GM19467 (cell line): ENCODE results near the gene ATF7IP2.
"Not testable (repeated sequence)": the region's sequence is repeated elsewhere in the genome, so short reads cannot be mapped to it uniquely, and the experiment has no call there.

Experiments
- ATAC-seq: cut with Tn5 transposase; IDR thresholded peaks from one replicate; pipeline ENCODE4 v1.9.1; 2021; ENCODE audit warnings: mild to moderate bottlenecking, moderate library complexity; ENCODE audit not compliant: unreplicated experiment

ATF7IP2 gene

DNA sequence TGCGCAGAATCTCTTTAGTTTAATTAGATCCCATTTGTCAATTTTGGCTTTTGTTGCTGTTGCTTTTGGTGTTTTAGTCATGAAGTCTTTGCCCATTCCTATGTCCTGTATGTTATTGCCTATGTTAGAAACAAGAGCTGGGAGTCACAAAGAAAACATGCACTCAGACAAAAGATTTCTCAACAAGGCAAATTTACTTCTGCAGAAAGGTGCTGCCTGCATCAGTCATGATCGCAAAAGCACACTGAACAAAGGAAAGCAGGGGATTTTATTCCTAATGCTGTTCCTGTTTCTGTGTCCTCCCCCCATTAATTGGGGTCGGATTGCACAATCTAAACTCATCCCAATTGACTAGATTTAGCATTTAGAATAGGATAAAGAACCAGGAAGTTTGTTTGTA is 55.9 kb downstream of the ATF7IP2 start:
- no peak for ATAC-seq

DNA sequence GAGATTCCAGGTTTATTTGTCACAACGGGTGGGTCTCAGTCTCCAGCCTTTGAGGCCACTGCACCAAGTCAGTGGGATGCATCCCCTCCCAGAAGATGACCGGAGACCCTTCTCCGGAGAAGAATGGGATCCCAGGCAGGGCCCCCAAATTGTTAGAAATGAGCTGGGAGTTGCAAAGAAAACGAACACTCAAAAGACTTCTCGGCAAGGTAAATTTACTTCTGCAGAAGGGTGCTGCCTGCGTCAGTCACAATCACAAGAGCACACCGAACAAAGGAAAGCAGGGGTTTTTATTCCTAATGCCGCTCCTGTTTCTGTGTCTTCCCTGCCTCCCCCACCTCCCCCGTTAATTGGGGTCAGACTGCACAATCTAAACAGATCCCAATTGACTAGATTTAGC is 61.4 kb downstream of the ATF7IP2 start:
- no peak for ATAC-seq

DNA sequence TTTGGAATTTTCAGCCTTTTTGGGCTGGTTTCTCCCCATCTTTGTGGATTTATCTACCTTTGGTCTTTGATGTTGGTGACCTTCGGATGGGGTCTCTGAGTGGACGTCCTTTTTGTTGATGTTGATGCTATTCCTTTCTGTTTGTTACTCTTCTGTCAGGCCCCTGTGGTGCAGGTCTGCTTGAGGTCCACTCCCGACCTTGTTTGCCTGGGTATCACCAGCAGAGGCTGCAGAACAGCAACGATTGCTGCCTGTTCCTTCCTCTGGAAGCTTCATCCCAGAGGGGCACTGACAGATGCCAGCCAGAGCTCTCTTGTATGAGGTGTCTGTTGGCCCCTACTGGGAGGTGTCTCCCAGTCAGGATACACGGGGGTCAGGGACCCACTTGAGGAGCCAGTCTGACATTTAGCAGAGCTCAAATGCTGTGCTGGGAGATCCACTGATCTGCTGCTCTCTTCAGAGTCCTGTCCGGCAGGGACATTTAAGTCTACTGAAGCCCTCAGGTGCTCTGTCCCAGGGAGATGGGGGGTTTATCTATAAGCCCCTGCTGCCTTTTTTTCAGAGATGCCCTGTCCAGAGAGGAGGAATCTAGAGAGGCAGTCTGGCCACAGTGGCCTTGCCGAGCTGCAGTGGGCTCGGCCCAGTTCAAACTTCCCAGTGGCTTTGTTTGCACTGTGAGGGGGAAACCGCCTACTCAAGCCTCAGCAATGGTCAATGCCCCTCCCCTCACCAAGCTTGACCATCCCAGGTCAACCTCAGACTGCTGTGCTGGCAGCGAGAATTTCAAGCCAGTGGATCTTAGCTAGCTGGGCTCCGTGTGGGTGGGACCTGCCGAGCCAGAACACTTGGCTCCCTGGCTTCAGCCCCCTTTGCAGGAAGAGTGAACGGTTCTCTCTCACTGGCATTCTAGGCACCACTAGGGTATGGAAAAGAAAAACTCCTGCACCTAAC is 66.6 kb downstream of the ATF7IP2 start:
- not testable (repeated sequence) for ATAC-seq

GRCh38 chr16:10453159-10453510 is 67.3 kb downstream of the ATF7IP2 start:
- no peak for ATAC-seq

- no peak for ATAC-seq
These were observed 80.0 kb downstream of the ATF7IP2 start for GRCh38 chr16:10465821-10466220.

GRCh38 chr16:10466313-10466712 is 80.5 kb downstream of the ATF7IP2 start:
- ATAC-seq = no peak

DNA sequence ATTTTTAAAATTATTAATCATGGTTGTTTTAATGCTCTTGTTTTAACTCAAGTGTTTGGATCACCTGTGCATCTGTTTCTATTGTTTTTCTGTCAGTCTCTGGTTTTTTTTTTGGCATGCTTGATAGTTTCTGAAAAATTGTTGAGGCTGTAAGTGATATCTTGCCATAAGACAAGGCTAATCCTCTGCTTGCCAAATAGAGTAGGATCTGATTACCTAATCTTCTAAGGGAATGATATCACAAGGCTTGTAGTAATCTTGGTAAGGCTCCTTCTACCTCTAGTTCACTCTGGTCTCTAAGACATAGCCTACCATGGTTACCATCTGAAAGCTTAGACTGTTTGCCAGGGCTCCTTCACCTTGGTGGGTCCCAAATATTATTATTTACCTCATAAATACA is 81.0 kb downstream of the ATF7IP2 start:
- ATAC-seq = no peak

DNA sequence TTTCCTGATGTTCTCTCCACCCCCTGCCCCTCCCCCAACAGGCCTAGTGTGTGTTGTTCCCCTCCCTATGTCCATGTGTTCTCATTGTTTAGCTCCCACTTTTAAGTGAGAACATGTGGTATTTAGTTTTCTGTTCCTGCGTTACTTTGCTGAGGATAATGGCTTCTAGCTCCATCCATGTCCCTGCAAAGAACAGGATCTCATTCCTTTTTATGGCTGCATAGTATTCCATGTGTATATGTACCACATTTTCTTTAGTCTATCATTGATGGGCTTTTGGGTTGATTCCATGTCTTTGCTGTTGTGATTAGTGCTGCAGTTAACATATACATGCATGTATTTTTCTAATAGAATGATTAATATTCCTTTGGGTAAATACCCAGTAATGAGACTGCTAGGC is 90.8 kb downstream of the ATF7IP2 start:
- ATAC-seq = not testable (repeated sequence)

- ATAC-seq = no peak
These were observed 94.3 kb downstream of the ATF7IP2 start for GRCh38 chr16:10480151-10480550.

GRCh38 chr16:10485159-10485558 is 99.3 kb downstream of the ATF7IP2 start:
- no peak for ATAC-seq

DNA sequence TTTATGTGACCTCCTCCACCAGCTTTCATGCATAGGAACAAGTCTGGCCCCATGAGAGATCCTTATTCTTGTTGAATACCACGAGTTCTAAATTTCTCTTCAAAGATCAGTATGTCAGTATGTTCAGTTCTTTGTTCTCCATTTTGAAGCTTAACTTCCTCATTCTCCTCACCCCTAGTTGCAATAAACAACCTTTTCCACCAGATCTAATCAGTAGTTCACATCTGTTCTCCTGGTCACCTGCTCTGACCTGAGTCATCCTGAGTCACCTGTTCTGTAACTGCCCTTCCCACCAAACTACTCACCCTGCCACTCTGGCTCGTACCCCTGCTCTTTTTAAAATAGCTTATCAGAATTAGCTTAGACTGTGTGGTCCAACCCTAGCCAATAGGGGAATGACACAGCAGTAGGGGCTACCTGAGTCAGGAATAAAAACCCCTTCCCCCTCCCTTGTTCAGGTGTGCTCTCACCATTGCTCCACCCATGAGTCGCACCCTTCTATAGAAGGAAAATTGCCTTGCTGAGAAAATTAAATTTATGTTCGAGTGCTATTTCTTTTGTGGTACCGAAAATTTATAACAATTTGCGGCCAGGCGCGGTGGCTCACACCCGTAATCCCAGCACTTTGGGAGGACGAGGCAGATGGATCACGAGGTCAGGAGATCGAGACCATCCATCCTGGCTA is 100.0 kb downstream of the ATF7IP2 start:
- no peak for ATAC-seq

- ATAC-seq = no peak
These were observed 104.3 kb downstream of the ATF7IP2 start for GRCh38 chr16:10490141-10490540.

GRCh38 chr16:10493276-10493675 is 107.4 kb downstream of the ATF7IP2 start:
- ATAC-seq = no peak

DNA sequence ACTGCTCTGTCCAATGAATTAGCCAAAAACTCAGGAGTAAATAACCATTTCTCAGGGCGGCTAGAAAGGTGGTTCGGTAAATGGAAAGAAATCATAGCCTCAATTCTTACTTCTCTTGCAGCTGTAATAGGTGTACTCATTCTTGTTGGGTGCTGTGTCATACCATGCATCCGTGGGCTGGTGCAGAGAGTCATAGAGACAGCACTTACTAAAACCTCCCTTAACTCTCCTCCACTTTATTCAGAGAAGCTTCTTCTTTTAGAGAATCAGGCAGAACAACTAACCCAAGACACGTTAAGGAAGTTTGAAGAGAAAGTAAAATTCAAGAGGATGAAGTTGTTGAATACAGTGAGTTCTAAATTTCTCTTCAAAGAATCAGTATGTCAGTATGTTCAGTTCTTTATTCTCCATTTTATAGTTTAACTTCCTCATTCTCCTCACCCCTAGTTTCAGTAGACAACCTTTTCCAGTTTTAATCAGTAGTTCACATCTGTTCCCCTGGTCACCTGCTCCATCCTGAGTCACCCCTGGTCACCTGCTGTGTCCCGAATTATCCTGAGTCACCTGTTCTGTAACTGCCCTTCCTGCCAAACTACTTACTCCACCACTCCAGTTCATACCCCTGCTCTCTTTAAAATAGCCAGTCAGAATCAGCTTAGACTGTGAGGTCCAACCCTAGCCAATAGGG is 108.6 kb downstream of the ATF7IP2 start:
- no peak for ATAC-seq

GRCh38 chr16:10495031-10495345 is 109.1 kb downstream of the ATF7IP2 start:
- no peak for ATAC-seq

DNA sequence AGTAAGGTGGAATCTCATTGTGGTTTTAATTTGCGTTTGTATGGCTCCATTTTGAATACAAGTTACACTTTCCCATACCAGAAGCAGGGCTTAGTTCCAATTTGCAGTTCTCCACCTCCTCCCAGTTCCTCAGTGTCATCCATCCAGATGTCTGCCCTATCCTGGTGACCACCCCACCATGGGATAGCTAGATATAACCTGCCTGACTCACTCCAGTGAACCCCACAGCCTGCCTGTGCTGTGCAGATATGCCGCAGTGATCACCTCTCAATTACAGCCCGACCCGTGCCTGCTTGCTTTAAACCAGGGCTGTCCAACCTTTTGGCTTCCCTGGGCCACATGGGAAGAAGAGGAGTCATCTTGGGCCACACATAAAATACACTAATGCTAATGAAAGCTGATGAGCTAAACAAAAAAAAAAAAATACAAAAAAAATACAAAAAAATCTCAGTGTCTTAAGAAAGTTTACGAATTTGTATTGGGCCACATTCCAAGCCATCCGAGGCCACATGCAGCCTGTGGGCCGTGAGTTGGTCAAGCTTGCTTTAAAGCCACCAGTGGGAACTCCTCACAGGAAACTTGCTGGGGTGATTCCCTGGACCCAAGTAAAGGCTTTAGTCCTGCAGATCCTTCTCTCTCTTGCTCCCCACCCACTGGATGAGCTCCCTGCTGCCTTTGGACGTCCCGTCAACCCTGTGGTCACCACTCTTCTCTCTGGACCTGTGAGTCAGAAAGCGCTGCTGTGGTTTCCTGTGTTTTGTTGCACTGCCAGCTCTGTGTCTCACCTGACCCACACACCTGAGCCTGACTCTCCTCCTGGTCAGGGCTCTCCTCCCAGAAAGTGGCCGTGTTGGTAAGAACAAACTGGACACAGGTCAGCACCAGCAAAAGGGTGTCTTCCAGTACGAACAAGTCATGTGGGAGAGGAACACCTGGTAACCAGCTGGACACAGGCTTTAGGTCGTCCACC is 111.6 kb downstream of the ATF7IP2 start:
- ATAC-seq = no peak

GRCh38 chr16:10500582-10500981 is 114.7 kb downstream of the ATF7IP2 start:
- no peak for ATAC-seq

- ATAC-seq = no peak
These were observed 115.3 kb downstream of the ATF7IP2 start for GRCh38 chr16:10501016-10501607.

DNA sequence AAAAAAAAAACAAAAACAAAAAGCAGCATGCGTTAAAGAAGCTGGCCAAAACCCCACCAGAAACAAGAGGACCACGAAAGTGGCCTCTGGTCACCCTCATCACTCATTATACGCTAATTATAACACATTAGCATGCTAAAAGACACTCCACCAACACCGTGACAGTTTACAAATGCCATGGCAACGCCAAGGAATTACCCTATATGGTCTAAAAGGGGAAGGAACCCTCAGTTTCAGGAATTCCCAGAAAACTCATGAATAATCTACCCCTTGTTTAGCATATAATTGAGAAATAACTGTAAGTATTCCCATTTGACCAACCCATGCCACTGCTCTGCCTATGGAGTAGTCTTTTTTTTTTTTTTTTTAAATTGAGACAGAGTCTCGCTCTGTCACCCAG is 116.9 kb downstream of the ATF7IP2 start:
- no peak for ATAC-seq

DNA sequence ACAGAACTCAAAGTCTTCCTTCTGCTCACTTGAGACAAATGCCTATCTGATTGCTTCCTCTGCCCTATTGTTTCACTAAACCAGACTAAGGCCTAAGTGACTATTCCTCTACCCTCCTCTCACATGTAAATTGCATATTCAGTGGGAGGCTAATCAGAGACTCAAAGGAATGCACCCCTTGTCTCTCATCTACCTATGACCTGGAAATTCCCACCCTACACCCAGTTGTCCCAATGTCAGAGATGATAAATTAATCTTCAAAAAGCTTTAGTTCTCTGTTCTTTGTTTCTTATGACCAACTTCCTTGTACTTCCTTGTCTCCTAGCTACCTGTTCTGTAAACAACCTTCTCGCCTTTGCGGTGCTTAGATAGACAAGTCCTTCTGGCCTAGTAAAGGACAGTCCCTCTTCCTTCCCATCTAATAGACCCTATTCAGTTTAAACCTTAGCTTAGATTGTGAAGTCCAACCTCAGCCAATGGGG is 118.6 kb downstream of the ATF7IP2 start:
- no peak for ATAC-seq
